Endothelial cell of umbilical vein (primary cell): ENCODE data around the gene POLN. TPM values are rescaled to one million over a fixed set of nuclear protein-coding genes. Genes with fewer than 3 reads are reported as not detected.

Experiments
- BruUV-seq: library from RNA; stranded (reverse); fragments of 400-500 nt; replicated peaks from 2 replicates; lab custom pipeline; 2021; lab: Mats Ljungman, UMichigan
- CTCF ChIA-PET: fragments of 300-600, 350-600 bp; sonication (Branson Sonifier 250); formaldehyde crosslinking; loops from one replicate; lab custom pipeline; 2021; ENCODE audit warnings: antibody characterized with exemption, inconsistent platforms; lab: Charles Lee
- POLR2A ChIA-PET: fragments of 300-600, 350-600 bp; sonication (Branson Sonifier 250); formaldehyde crosslinking; loops from one replicate; lab custom pipeline; 2021; ENCODE audit warnings: antibody characterized with exemption, inconsistent platforms; lab: Charles Lee
- DNase-seq: peaks from one replicate; pipeline ENCODE4 v3.0.0-alpha.2; 2011; ENCODE audit warnings: low read depth, low spot score
- FAIRE-seq: peaks from 2 replicates; lab custom pipeline; 2011; peaks lifted over from hg19 to GRCh38; lab: Jason Lieb, UNC
- H2AFZ ChIP-seq: 2 replicates; pipeline ENCODE4 v1.6.0; 2012; ENCODE audit warnings: low read depth, low read length, control low read depth, inconsistent platforms
- H3K27ac ChIP-seq: 2 replicates; pipeline ENCODE4 v1.5.1; 2011; ENCODE audit warnings: low read depth, mild to moderate bottlenecking, control low read depth, low read length, moderate library complexity; ENCODE audit not compliant: insufficient read depth
- H3K27me3 ChIP-seq, 2 experiments: 2 replicates each; pipeline versions ENCODE4 v1.6.0 to v1.6.1; 2011; ENCODE audit warnings: low read length in 2 of 2, mixed read lengths in 1 of 2; ENCODE audit not compliant: control insufficient read depth in 2 of 2, insufficient read depth in 2 of 2
- H3K36me3 ChIP-seq, 2 experiments: 2 replicates in 1 of 2; 3 replicates in 1 of 2; pipeline ENCODE4 v1.5.1; 2011; ENCODE audit warnings: low read length in 2 of 2, mild to moderate bottlenecking in 1 of 2, moderate library complexity in 1 of 2; ENCODE audit not compliant: control insufficient read depth in 2 of 2, insufficient read depth in 2 of 2; ENCODE audit errors: extremely low read depth in 1 of 2
- H3K4me1 ChIP-seq: 3 replicates; pipeline ENCODE4 v1.5.1; 2011; ENCODE audit warnings: mild to moderate bottlenecking, low read length; ENCODE audit not compliant: control insufficient read depth, insufficient read depth; ENCODE audit errors: extremely low read depth
- H3K4me2 ChIP-seq: 2 replicates; pipeline ENCODE4 v1.6.1; 2011; ENCODE audit warnings: low read length, control low read depth, mixed read lengths; ENCODE audit not compliant: insufficient read depth
- H3K4me3 ChIP-seq, 3 experiments: fragments of 200-600 bp in 1 of 3; sonication (generic), shearing (Covaris generic) in 1 of 3; replicated peaks in 1 of 3; 2 replicates each; pipeline ENCODE4 v1.5.1; 2011 to 2016; ENCODE audit warnings: control low read depth in 3 of 3, low read length in 3 of 3, mild to moderate bottlenecking in 2 of 3, inconsistent platforms in 1 of 3, low read depth in 1 of 3, moderate library complexity in 1 of 3; ENCODE audit not compliant: insufficient read depth in 1 of 3
- H3K79me2 ChIP-seq: 2 replicates; pipeline ENCODE4 v1.6.0; 2012; ENCODE audit warnings: low read length, inconsistent platforms; ENCODE audit not compliant: control insufficient read depth, insufficient read depth
- H3K9ac ChIP-seq: replicated peaks from 2 replicates; pipeline ENCODE3; 2011; ENCODE audit warnings: low read length, control low read depth; ENCODE audit not compliant: insufficient read depth; ENCODE audit errors: extremely low read depth
- H3K9me1 ChIP-seq: replicated peaks from 3 replicates; pipeline ENCODE4 v1.6.0; 2011; ENCODE audit warnings: mild to moderate bottlenecking, low read length; ENCODE audit not compliant: control insufficient read depth, insufficient read depth; ENCODE audit errors: extremely low read depth
- H3K9me3 ChIP-seq: replicated peaks from 2 replicates; pipeline ENCODE4 v1.5.1; 2012; ENCODE audit warnings: low read length, inconsistent platforms; ENCODE audit not compliant: control insufficient read depth, insufficient read depth
- H4K20me1 ChIP-seq: replicated peaks from 2 replicates; pipeline ENCODE3; 2011; ENCODE audit warnings: mild to moderate bottlenecking, low read length; ENCODE audit not compliant: control insufficient read depth, insufficient read depth; ENCODE audit errors: extremely low read depth
- CTCF ChIP-seq, 2 donors: IDR thresholded peaks; 1 replicate in 1 of 2; 2 replicates in 1 of 2; pipeline ENCODE4 v1.5.1; 2011; ENCODE audit warnings: low read length in 2 of 2, mild to moderate bottlenecking in 2 of 2, moderate library complexity in 2 of 2, control low read depth in 1 of 2, inconsistent platforms in 1 of 2, low read depth in 1 of 2; ENCODE audit not compliant: insufficient read depth in 1 of 2; ENCODE audit errors: extremely low read depth in 1 of 2
- MAX ChIP-seq: IDR thresholded peaks from 2 replicates; pipeline ENCODE4 v1.6.1; 2011; ENCODE audit not compliant: insufficient read depth, insufficient read length
- MYC ChIP-seq: IDR thresholded peaks from one replicate; pipeline ENCODE4 v1.6.1; 2011; ENCODE audit warnings: mild to moderate bottlenecking, low read depth, low read length
- dilution Hi-C: fragments of 300-500 bp; cut with MboI; formaldehyde crosslinking; loops from one replicate; pipeline ENCODE4 v1.15.0; 2019; ENCODE audit warnings: low sequenced_read_pairs; ENCODE audit not compliant: extremely low pct_ligation_motif_present
- intact Hi-C: fragments of 100-400 bp; cut with micrococcal nuclease; formaldehyde crosslinking; loops from one replicate; pipeline ENCODE4 v1.10.0; 2022
- polyA plus RNA-seq, 4 experiments: library from polyadenylated mRNA; depleted of rRNA in 3 of 4; stranded (reverse) in 3 of 4; unstranded in 1 of 4; fragments of >200 nt; gene quantifications; 2 replicates each; pipeline versions ENCODE4 v1.2.1 to v1.2.3, GENCODE V29; 2011 to 2012; ENCODE audit warnings: missing spikeins in 1 of 4
- total RNA-seq: library from RNA; stranded (reverse); gene quantifications from 2 replicates; pipeline ENCODE4 v1.2.3, GENCODE V29; 2021

POLN gene
- total and polyA plus RNA-seq, 2 donors (not counting 3 experiments of a cell fraction or from before 2014, with no cell fraction given) = 1.3 to 4.2 TPM

DNA sequence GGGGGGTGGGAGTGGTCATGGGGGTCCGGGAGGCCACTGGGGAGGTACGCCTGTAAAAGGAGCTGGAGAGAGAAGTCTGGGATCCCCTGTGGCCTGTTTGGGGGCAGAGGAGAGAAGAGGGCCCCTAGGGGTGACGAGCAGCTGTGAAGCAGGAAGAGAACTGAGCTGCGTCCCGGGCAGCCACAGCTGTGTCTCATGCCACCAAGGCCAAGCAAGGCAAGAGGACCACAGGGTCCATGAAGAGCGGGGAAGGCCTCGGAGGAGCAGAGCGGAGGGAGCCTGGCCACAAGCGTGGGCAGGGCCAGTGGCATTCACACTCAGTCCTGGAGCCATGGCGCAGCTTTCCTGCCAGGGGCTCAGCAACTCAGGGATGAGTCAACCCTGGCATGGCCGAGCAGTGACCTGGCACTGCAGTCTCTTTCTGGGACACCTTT lies 196.4 kb downstream of the POLN start:
- CTCF ChIA-PET = interaction anchor here (1.6 kb wide), 1 partner anchor 174 kb away, joined by 4 read pairs; no protein-coding TSS in a partner anchor

More for the DNA sequence above, 196.4 kb downstream of the POLN start:
- no peak for TF ChIP-seq CTCF (IDR thresholded peaks at IDR 0.05; ENCODE audit: extremely low read depth in 1 of 2, insufficient read depth in 1 of 2, low read depth in 1 of 2, low read length in 2 of 2)
- no peak for TF ChIP-seq MAX
- no peak for TF ChIP-seq MYC
- Histone ChIP-seq H4K20me1 (no peaks in the 10 kb centered on the region), H3K36me3 (no peaks in the 10 kb centered on the region), H3K9me1 (no peaks in the 10 kb centered on the region), H2AFZ (no peak overlapping the region), H3K9ac (no peak overlapping the region), H3K27me3 (peaks cover under 1 to 5% of the 10 kb centered on the region in 2 experiments), H3K4me1 (no peaks in the 10 kb centered on the region), H3K4me3 (no peak overlapping the region), H3K27ac (no peak overlapping the region), H3K79me2 (no peaks in the 10 kb centered on the region), H3K9me3 (no peaks in the 10 kb centered on the region), H3K4me2 (no peak overlapping the region)
- dilution Hi-C loops (no loop called here), intact Hi-C loops (no loop called here)
- BruUV-seq = no TSS peak
- POLR2A ChIA-PET = no interaction called here
- no peak for DNase-seq
- no peak for FAIRE-seq
